CD4-positive, alpha-beta T cell (primary cell): Measurements from ENCODE around the gene KAZALD1. TPM values are rescaled to one million over a fixed set of nuclear protein-coding genes. Genes with fewer than 3 reads are reported as not detected.
A peak's percentile ranks its signal among the peaks of the same experiment; 100 is the strongest.

Experiments
- ATAC-seq: fragments of 200-7000 bp; cut with Tn5 transposase; one replicate; pipeline ENCODE4 v1.10.0; 2022; ENCODE audit warnings: mild to moderate bottlenecking; ENCODE audit not compliant: poor library complexity
- CTCF ChIA-PET: fragments of 350-600 bp; sonication (Branson Sonifier 250); formaldehyde crosslinking; loops from one replicate; lab custom pipeline; 2021; ENCODE audit warnings: antibody characterized with exemption, inconsistent platforms; lab: Charles Lee
- POLR2A ChIA-PET: fragments of 350-600 bp; sonication (Branson Sonifier 250); formaldehyde crosslinking; loops from one replicate; lab custom pipeline; 2021; ENCODE audit warnings: antibody characterized with exemption, inconsistent platforms; lab: Charles Lee
- DNase-seq, 14 experiments: peaks; one replicate each; pipeline ENCODE4 v3.0.0-alpha.2; 2013 to 2020; ENCODE audit warnings: mixed read lengths in 2 of 14
- H3K27ac ChIP-seq, 2 donors: one replicate each; pipeline versions ENCODE4 v1.5.1 to v1.7.0; 2013; ENCODE audit warnings: low read length in 2 of 2, low read depth in 1 of 2, mild to moderate bottlenecking in 1 of 2
- H3K27me3 ChIP-seq, 2 experiments: 1 replicate in 1 of 2; 2 replicates in 1 of 2; pipeline versions ENCODE4 v1.6.1 to v1.7.0; 2013; ENCODE audit warnings: low read length in 2 of 2, control low read depth in 1 of 2, mild to moderate bottlenecking in 1 of 2, moderate library complexity in 1 of 2; ENCODE audit not compliant: insufficient read depth in 2 of 2, control insufficient read depth in 1 of 2
- H3K36me3 ChIP-seq: one replicate; pipeline ENCODE4 v1.6.1; 2013; ENCODE audit warnings: low read length, control low read depth; ENCODE audit not compliant: insufficient read depth
- H3K4me1 ChIP-seq: one replicate; pipeline ENCODE4 v1.6.1; 2013; ENCODE audit warnings: low read length, control low read depth; ENCODE audit not compliant: insufficient read depth
- H3K4me3 ChIP-seq: one replicate; pipeline ENCODE4 v1.5.1; 2013; ENCODE audit warnings: mild to moderate bottlenecking, low read length, moderate library complexity
- H3K9me3 ChIP-seq, 2 experiments: 1 replicate in 1 of 2; 2 replicates in 1 of 2; pipeline versions ENCODE4 v1.6.1 to v1.7.0; 2013; ENCODE audit warnings: low read length in 2 of 2, mild to moderate bottlenecking in 2 of 2, control low read depth in 1 of 2, moderate library complexity in 1 of 2; ENCODE audit not compliant: control insufficient read depth in 1 of 2, insufficient read depth in 1 of 2
- H3K27ac Mint-ChIP-seq: one replicate; pipeline ENCODE4 v1.8.0; 2020; ENCODE audit warnings: mixed read lengths
- H3K27me3 Mint-ChIP-seq: one replicate; pipeline ENCODE4 v1.8.0; 2021; ENCODE audit warnings: mixed read lengths
- H3K36me3 Mint-ChIP-seq: one replicate; pipeline ENCODE4 v1.8.0; 2021; ENCODE audit warnings: low read depth, mixed read lengths
- H3K4me1 Mint-ChIP-seq: one replicate; pipeline ENCODE4 v1.8.0; 2021; ENCODE audit warnings: low read depth, mixed read lengths
- H3K4me3 Mint-ChIP-seq: one replicate; pipeline ENCODE4 v1.8.0; 2020; ENCODE audit warnings: mild to moderate bottlenecking, mixed read lengths
- H3K9me3 Mint-ChIP-seq: one replicate; pipeline ENCODE4 v1.8.0; 2020; ENCODE audit warnings: mixed read lengths
- CTCF ChIP-seq: fragments of 200-600 bp; IDR thresholded peaks from one replicate; pipeline ENCODE4 v1.8.0; 2022; ENCODE audit warnings: antibody characterized with exemption, mild to moderate bottlenecking
- intact Hi-C, 2 experiments: fragments of 100-400 bp; cut with DNase I in 1 of 2; cut with micrococcal nuclease in 1 of 2; formaldehyde crosslinking; loops; one replicate each; pipeline versions ENCODE4 v1.15.1 to v1.9.0; 2023 to 2025; cut with DNase I, micrococcal nuclease
- total RNA-seq, 174 experiments: library from RNA in 2 of 174; stranded (reverse) in 2 of 174; gene quantifications; one replicate each; pipeline ENCODE4 v1.2.3 and lab custom pipeline; 2021 to 2026

KAZALD1 gene
- total RNA-seq, 2 experiments from 2014 or later: not detected

GRCh38 chr10:101016814-101017213, 45.0 kb upstream of the KAZALD1 start:
- Histone ChIP-seq H3K36me3 (no peaks in the 10 kb centered on the region), H3K27ac (no peak overlapping the region), H3K9me3 (no peaks in the 10 kb centered on the region), H3K4me1 (peaks cover 32% of the 10 kb centered on the region), H3K4me3 (no peak overlapping the region), H3K27me3 (peaks cover 36 to 39% of the 10 kb centered on the region in 2 experiments)
- no peak for TF ChIP-seq CTCF
- POLR2A ChIA-PET: interaction anchor here (1.2 kb wide), 1 partner anchor 17 kb away, joined by 3 read pairs; the partner anchor contains the start of gene LZTS2
- Mint-ChIP-seq H3K9me3 (no peaks in the 10 kb centered on the region), H3K36me3 (no peaks in the 10 kb centered on the region), H3K4me1 (peaks cover 20% of the 10 kb centered on the region), H3K4me3 (no peak overlapping the region), H3K27me3 (peaks cover 72% of the 10 kb centered on the region), H3K27ac (no peak overlapping the region)
- no peak for DNase-seq
- intact Hi-C loops: loop anchor here in 1 of 2 experiments (10.0 kb wide), 1 partner anchor 48 kb away; the partner anchor contains the start of gene KAZALD1
- ATAC-seq: no peak
- CTCF ChIA-PET: interaction anchor here (1.2 to 1.9 kb wide), 2 partner anchors 15 to 51 kb away, joined by 4 read pairs; no protein-coding TSS in a partner anchor

GRCh38 chr10:101018118-101018599, 43.6 kb upstream of the KAZALD1 start:
- no peak for TF ChIP-seq CTCF
- Histone ChIP-seq H3K27me3 (peaks cover 36 to 39% of the 10 kb centered on the region in 2 experiments), H3K36me3 (no peaks in the 10 kb centered on the region), H3K4me3 (no peak overlapping the region), H3K4me1 (peaks cover 25% of the 10 kb centered on the region), H3K27ac (no peak overlapping the region), H3K9me3 (no peaks in the 10 kb centered on the region)
- ChIA-PET POLR2A (interaction anchor here (0.7 kb wide), 1 partner anchor 14 kb away, joined by 3 read pairs; no protein-coding TSS in a partner anchor), CTCF (interaction anchor here (0.9 to 2.5 kb wide), 9 partner anchors 9 to 62 kb away, joined by 3 to 14 read pairs (median 5); no protein-coding TSS in a partner anchor)
- ATAC-seq: no peak
- Mint-ChIP-seq H3K4me1 (peaks cover 14% of the 10 kb centered on the region), H3K27me3 (peaks cover 73% of the 10 kb centered on the region), H3K36me3 (no peaks in the 10 kb centered on the region), H3K9me3 (no peaks in the 10 kb centered on the region), H3K4me3 (no peak overlapping the region), H3K27ac (no peak overlapping the region)
- DNase-seq: peak in 2 of 14 experiments; percentile 60 to 65
- intact Hi-C loops: loop anchor here in 1 of 2 experiments (10.0 kb wide), 1 partner anchor 47 kb away; the partner anchor contains the start of gene KAZALD1

- Mint-ChIP-seq H3K36me3 (no peaks in the 10 kb centered on the region), H3K9me3 (no peaks in the 10 kb centered on the region), H3K4me3 (no peak overlapping the region), H3K27me3 (peaks cover 70% of the 10 kb centered on the region), H3K4me1 (peaks cover 11% of the 10 kb centered on the region), H3K27ac (no peak overlapping the region)
- intact Hi-C loops: loop anchor here in 1 of 2 experiments (10.0 kb wide), 1 partner anchor 46 kb away; the partner anchor contains the start of gene KAZALD1
- ATAC-seq: peak; percentile 79
- POLR2A ChIA-PET: interaction anchor here (1.2 kb wide), 1 partner anchor 21 kb away, joined by 4 read pairs; no protein-coding TSS in a partner anchor
- Histone ChIP-seq H3K27me3 (peaks cover 36 to 39% of the 10 kb centered on the region in 2 experiments), H3K36me3 (no peaks in the 10 kb centered on the region), H3K4me3 (no peak overlapping the region), H3K9me3 (no peaks in the 10 kb centered on the region), H3K4me1 (peaks cover 20% of the 10 kb centered on the region), H3K27ac (no peak overlapping the region)
- peak; percentile 60 for TF ChIP-seq CTCF
- peak; percentile 47 to 82 (median 67) for DNase-seq
- CTCF ChIA-PET: interaction anchor here (0.6 to 2.5 kb wide), 16 partner anchors 8 to 63 kb away, joined by 3 to 14 read pairs (median 4); partner anchors contain the start of genes PDZD7 and SFXN3
These were observed 43.0 kb upstream of the KAZALD1 start for GRCh38 chr10:101018600-101019439.
